ENCODE data around the gene RIMBP2.

DNA sequence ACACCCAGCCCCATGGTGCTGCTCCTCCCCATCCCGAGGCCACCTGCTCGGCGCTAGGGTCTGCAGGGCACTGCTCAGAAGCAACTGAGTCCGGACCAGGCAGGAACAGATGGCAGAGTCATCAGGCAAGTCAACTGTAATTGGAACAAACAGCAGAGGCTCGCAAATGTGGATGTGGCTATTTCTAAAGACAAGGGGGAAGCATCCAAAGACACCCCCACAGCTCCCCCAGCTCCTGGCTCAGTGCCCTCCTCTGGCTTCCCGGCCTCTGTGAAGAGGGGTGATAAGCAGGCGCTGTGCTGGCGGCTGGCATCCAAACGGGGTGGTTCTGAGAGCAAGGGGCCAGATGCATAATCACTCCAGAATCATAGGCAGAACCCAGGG is 252.8 kb downstream of the RIMBP2 start:
- no peak for TF ChIP-seq EZH2 (IDR thresholded peaks at IDR 0.05; ENCODE audit: borderline replicate concordance, low read depth, low read length, severe bottlenecking)
- TF ChIP-seq, protein P1, sequence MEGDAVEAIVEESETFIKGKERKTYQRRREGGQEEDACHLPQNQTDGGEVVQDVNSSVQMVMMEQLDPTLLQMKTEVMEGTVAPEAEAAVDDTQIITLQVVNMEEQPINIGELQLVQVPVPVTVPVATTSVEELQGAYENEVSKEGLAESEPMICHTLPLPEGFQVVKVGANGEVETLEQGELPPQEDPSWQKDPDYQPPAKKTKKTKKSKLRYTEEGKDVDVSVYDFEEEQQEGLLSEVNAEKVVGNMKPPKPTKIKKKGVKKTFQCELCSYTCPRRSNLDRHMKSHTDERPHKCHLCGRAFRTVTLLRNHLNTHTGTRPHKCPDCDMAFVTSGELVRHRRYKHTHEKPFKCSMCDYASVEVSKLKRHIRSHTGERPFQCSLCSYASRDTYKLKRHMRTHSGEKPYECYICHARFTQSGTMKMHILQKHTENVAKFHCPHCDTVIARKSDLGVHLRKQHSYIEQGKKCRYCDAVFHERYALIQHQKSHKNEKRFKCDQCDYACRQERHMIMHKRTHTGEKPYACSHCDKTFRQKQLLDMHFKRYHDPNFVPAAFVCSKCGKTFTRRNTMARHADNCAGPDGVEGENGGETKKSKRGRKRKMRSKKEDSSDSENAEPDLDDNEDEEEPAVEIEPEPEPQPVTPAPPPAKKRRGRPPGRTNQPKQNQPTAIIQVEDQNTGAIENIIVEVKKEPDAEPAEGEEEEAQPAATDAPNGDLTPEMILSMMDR (IDR thresholded peaks at IDR 0.05; ENCODE audit: borderline replicate concordance, extremely low read depth, low read length, poor library complexity, severe bottlenecking): no peak
